Neural cell (in vitro differentiated cells): Measurements from ENCODE around the gene UGT1A6. TPM values are rescaled to one million over a fixed set of nuclear protein-coding genes. Genes with fewer than 3 reads are reported as not detected.

Experiments
- H2AFZ ChIP-seq: fragments of 200-600, 300-800 bp; sonication (generic), shearing (Covaris generic); 2 replicates; pipeline ENCODE4 v1.6.0; 2014; ENCODE audit warnings: low read depth, mild to moderate bottlenecking, antibody characterized with exemption, low read length, moderate library complexity
- H3F3A ChIP-seq: fragments of 200-600 bp; shearing (Covaris generic); 2 replicates; pipeline ENCODE4 v1.6.1; 2016; ENCODE audit warnings: mild to moderate bottlenecking, moderate library complexity, mixed read lengths, antibody characterized with exemption, low read length; ENCODE audit not compliant: insufficient read depth, poor library complexity, severe bottlenecking
- H3K27ac ChIP-seq: fragments of 200-600, 300-800 bp; sonication (generic), shearing (Covaris generic); 2 replicates; pipeline ENCODE4 v1.5.1; 2014; ENCODE audit warnings: mild to moderate bottlenecking, low read length, moderate library complexity
- H3K27me3 ChIP-seq: fragments of 300-800, 200-600 bp; sonication (generic), shearing (Covaris generic); 2 replicates; pipeline ENCODE4 v1.6.0; 2014; ENCODE audit warnings: mild to moderate bottlenecking, low read depth, low read length, moderate library complexity; ENCODE audit not compliant: insufficient read depth
- H3K36me3 ChIP-seq: fragments of 300-800, 200-600 bp; sonication (generic), shearing (Covaris generic); 2 replicates; pipeline ENCODE4 v1.5.1; 2014; ENCODE audit warnings: mild to moderate bottlenecking, antibody characterized with exemption, low read length, moderate library complexity; ENCODE audit not compliant: insufficient read depth
- H3K4me2 ChIP-seq: fragments of 300-800, 200-600 bp; sonication (generic), shearing (Covaris generic); 2 replicates; pipeline ENCODE4 v1.6.0; 2014; ENCODE audit warnings: mild to moderate bottlenecking, low read length
- H3K4me3 ChIP-seq: fragments of 300-800, 200-600 bp; sonication (generic), shearing (Covaris generic); 2 replicates; pipeline ENCODE4 v1.5.1; 2014; ENCODE audit warnings: mild to moderate bottlenecking, low read length, moderate library complexity
- H3K79me2 ChIP-seq: fragments of 200-600 bp; shearing (Covaris generic); replicated peaks from 2 replicates; pipeline ENCODE4 v1.6.0; 2014; ENCODE audit warnings: mild to moderate bottlenecking, low read length, moderate library complexity; ENCODE audit not compliant: insufficient read depth
- H3K9ac ChIP-seq: fragments of 300-800, 200-600 bp; sonication (generic), shearing (Covaris generic); 2 replicates; pipeline ENCODE4 v1.6.1; 2016; ENCODE audit warnings: mild to moderate bottlenecking, low read length, mixed read lengths
- H3K9me2 ChIP-seq: fragments of 200-600 bp; shearing (Covaris generic); 2 replicates; pipeline ENCODE4 v1.6.1; 2016; ENCODE audit warnings: mild to moderate bottlenecking, low read length, mixed read lengths; ENCODE audit not compliant: insufficient read depth
- H3K9me3 ChIP-seq: fragments of 200-600, 300-800 bp; sonication (generic), shearing (Covaris generic); 2 replicates; pipeline ENCODE4 v1.6.1; 2016; ENCODE audit warnings: mild to moderate bottlenecking, mixed run types, low read length, moderate library complexity, mixed read lengths
- H4K20me1 ChIP-seq: fragments of 200-600 bp; shearing (Covaris generic); 2 replicates; pipeline ENCODE4 v1.6.1; 2016; ENCODE audit warnings: mild to moderate bottlenecking, mixed run types; ENCODE audit not compliant: insufficient read depth
- EP300 ChIP-seq: fragments of 450-650 bp; conservative IDR thresholded peaks from 2 replicates; pipeline ENCODE4 v1.6.1; 2014; ENCODE audit warnings: antibody characterized with exemption, mild to moderate bottlenecking, moderate library complexity; ENCODE audit not compliant: poor library complexity, severe bottlenecking
- EZH2 ChIP-seq: fragments of 200-600, 300-800 bp; shearing (Covaris generic), sonication (generic); IDR thresholded peaks from 2 replicates; pipeline ENCODE4 v1.6.1; 2014; ENCODE audit warnings: antibody characterized with exemption, low read length, borderline replicate concordance, mild to moderate bottlenecking; ENCODE audit not compliant: insufficient read depth, poor library complexity, severe bottlenecking
- MXI1 ChIP-seq: fragments of 450-650 bp; conservative IDR thresholded peaks from 2 replicates; pipeline ENCODE4 v1.6.1; 2014; ENCODE audit warnings: antibody characterized with exemption, mild to moderate bottlenecking; ENCODE audit not compliant: poor library complexity, severe bottlenecking
- POLR2AphosphoS5 ChIP-seq: IDR thresholded peaks from 2 replicates; pipeline ENCODE4 v1.6.1; 2012
- RAD21 ChIP-seq: fragments of 450-650 bp; conservative IDR thresholded peaks from 2 replicates; pipeline ENCODE4 v1.6.1; 2014; ENCODE audit warnings: antibody characterized with exemption, mild to moderate bottlenecking, moderate library complexity
- REST ChIP-seq: IDR thresholded peaks from 2 replicates; pipeline ENCODE4 v1.6.1; 2012; ENCODE audit warnings: borderline replicate concordance
- SMC3 ChIP-seq: fragments of 450-650 bp; conservative IDR thresholded peaks from 2 replicates; pipeline ENCODE4 v1.6.1; 2014; ENCODE audit warnings: antibody characterized with exemption, mild to moderate bottlenecking, moderate library complexity; ENCODE audit not compliant: poor library complexity
- TAF1 ChIP-seq: IDR thresholded peaks from 2 replicates; pipeline ENCODE4 v1.6.1; 2012; ENCODE audit warnings: low read depth
- polyA plus RNA-seq: library from polyadenylated mRNA; depleted of rRNA; stranded (reverse); fragments of >200 nt; gene quantifications from 2 replicates; pipeline ENCODE4 v1.2.3, GENCODE V29; 2014
- TF ChIP-seq, protein P1 (sequence below): fragments of 450-650 bp; IDR thresholded peaks from 2 replicates; pipeline ENCODE4 v1.5.1; 2014; ENCODE audit warnings: antibody characterized with exemption, mild to moderate bottlenecking, moderate library complexity; ENCODE audit not compliant: poor library complexity, severe bottlenecking

The UGT1A6 gene
- polyA plus RNA-seq, 1 donor from 2014 or later = not detected

DNA sequence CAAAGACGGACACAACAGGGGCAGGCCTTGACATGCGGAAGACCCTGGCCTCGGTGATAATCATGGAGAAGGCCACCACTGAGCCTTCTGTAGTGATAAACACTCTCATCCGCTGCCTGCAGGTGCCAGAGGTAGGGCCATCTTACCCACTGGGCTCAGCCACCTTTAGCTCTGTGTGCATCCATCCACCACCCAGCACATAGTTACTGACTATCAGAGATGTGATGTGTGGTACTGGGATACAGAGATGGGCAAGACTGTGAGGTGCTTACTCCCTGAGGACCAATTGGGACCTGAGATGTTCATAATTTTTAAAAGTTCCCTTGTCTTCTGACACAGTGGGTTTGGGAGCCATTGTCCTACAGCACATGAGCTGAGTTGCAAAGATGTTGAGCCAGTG, 87.0 kb downstream of the UGT1A6 start:
- Histone ChIP-seq H3F3A (no peaks in the 10 kb centered on the region), H2AFZ (no peak overlapping the region), H3K9me3 (peaks cover 3% of the 10 kb centered on the region), H3K27ac (no peak overlapping the region), H3K79me2 (no peaks in the 10 kb centered on the region), H3K36me3 (no peaks in the 10 kb centered on the region), H3K9ac (no peak overlapping the region), H3K4me2 (no peak overlapping the region), H4K20me1 (no peaks in the 10 kb centered on the region), H3K4me3 (no peak overlapping the region), H3K9me2 (no peaks in the 10 kb centered on the region), H3K27me3 (no peaks in the 10 kb centered on the region)
- no peak for TF ChIP-seq REST
- TF ChIP-seq TAF1 = no peak
- TF ChIP-seq POLR2AphosphoS5 = no peak
- TF ChIP-seq, protein P1, sequence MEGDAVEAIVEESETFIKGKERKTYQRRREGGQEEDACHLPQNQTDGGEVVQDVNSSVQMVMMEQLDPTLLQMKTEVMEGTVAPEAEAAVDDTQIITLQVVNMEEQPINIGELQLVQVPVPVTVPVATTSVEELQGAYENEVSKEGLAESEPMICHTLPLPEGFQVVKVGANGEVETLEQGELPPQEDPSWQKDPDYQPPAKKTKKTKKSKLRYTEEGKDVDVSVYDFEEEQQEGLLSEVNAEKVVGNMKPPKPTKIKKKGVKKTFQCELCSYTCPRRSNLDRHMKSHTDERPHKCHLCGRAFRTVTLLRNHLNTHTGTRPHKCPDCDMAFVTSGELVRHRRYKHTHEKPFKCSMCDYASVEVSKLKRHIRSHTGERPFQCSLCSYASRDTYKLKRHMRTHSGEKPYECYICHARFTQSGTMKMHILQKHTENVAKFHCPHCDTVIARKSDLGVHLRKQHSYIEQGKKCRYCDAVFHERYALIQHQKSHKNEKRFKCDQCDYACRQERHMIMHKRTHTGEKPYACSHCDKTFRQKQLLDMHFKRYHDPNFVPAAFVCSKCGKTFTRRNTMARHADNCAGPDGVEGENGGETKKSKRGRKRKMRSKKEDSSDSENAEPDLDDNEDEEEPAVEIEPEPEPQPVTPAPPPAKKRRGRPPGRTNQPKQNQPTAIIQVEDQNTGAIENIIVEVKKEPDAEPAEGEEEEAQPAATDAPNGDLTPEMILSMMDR = no peak
- no peak for TF ChIP-seq RAD21
- TF ChIP-seq EP300 = no peak
- TF ChIP-seq SMC3 = no peak
- TF ChIP-seq MXI1 = no peak
- no peak for TF ChIP-seq EZH2

DNA sequence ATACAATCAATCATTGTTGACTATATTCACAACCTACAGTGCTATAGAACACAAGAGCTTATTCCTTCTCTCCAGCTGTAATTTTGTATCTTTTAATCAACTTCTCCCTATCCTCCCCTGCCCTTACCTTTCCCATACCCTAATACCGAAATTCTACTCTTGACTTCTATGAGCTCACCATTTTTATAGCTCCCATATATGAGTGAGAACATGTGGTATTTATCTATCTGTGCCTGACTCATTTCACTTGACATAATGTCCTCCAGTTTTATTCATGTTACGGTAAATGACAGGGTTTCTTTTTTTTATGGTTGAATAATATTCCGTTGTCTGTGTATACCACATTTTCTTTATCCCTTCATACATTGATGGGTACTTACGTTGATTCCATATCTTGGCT, 88.1 kb downstream of the UGT1A6 start:
- H3K9me3 ChIP-seq = peaks cover 3% of the 10 kb centered on the region
- no peak overlapping the region for H2AFZ ChIP-seq
- H3K4me2 ChIP-seq = no peak overlapping the region
- no peaks in the 10 kb centered on the region for H3K79me2 ChIP-seq
- no peak overlapping the region for H3K4me3 ChIP-seq
- no peaks in the 10 kb centered on the region for H3K9me2 ChIP-seq
- H3K27me3 ChIP-seq = no peaks in the 10 kb centered on the region
- H3K9ac ChIP-seq = no peak overlapping the region
- H3K27ac ChIP-seq = no peak overlapping the region
- no peaks in the 10 kb centered on the region for H3F3A ChIP-seq
- H3K36me3 ChIP-seq = no peaks in the 10 kb centered on the region
- TF ChIP-seq MXI1 (no peak), POLR2AphosphoS5 (no peak), RAD21 (no peak), EZH2 (no peak), TAF1 (no peak), SMC3 (no peak)
- H4K20me1 ChIP-seq = no peaks in the 10 kb centered on the region

DNA sequence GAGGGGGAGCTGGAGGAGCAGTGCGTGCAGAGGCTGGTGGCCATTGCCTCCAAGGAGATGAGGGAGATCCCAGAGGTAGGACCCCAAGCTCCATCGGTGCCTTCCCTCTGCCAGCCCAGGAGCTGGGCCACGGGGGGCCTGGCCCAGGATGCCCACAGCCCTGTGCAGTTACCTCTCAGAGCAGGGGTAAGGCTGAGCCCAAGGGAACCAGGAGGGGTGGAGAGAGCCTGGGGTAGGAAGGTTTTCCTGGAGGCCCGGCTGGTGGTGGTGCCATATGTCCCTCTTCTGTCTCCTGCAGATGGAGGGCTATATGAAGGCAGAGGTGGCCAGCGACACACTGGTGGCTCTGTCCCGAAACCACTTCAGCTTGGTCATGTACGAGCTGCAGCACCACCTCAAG, 96.9 kb downstream of the UGT1A6 start:
- no peaks in the 10 kb centered on the region for H3K36me3 ChIP-seq

More for the DNA sequence above, 96.9 kb downstream of the UGT1A6 start:
- Histone ChIP-seq H3K27me3 (no peaks in the 10 kb centered on the region), H2AFZ (no peak overlapping the region), H3K9me3 (peaks cover 2% of the 10 kb centered on the region), H3K4me3 (no peak overlapping the region), H3F3A (no peaks in the 10 kb centered on the region), H3K4me2 (no peak overlapping the region), H3K79me2 (no peaks in the 10 kb centered on the region), H3K9ac (no peak overlapping the region), H4K20me1 (no peaks in the 10 kb centered on the region), H3K27ac (no peak overlapping the region), H3K9me2 (no peaks in the 10 kb centered on the region)
- TF ChIP-seq EZH2 (no peak), RAD21 (no peak), TAF1 (no peak), MXI1 (no peak), REST (no peak), POLR2AphosphoS5 (no peak), EP300 (no peak), SMC3 (no peak)
- TF ChIP-seq, protein P1 = no peak
